GM19099 (cell line): ENCODE results near the gene SMIM44.

Experiments
- POLR2A ChIP-seq: IDR thresholded peaks from 3 replicates; pipeline ENCODE4 v1.6.1; 2011; ENCODE audit warnings: low read depth; ENCODE audit not compliant: insufficient read length; ENCODE audit errors: extremely low read depth

Gene SMIM44

GRCh38 chr19:3520166-3521103 lies 37.2 kb upstream of the SMIM44 start:
- no peak for TF ChIP-seq POLR2A

- no peak for TF ChIP-seq POLR2A
These were observed 35.9 kb upstream of the SMIM44 start for GRCh38 chr19:3519126-3519525.

GRCh38 chr19:3518659-3519058 lies 35.4 kb upstream of the SMIM44 start:
- TF ChIP-seq POLR2A = no peak

- no peak for TF ChIP-seq POLR2A
These were observed 35.0 kb upstream of the SMIM44 start for GRCh38 chr19:3518255-3518654.

GRCh38 chr19:3517638-3518037 lies 34.4 kb upstream of the SMIM44 start:
- no peak for TF ChIP-seq POLR2A

GRCh38 chr19:3516675-3517207 lies 33.5 kb upstream of the SMIM44 start:
- no peak for TF ChIP-seq POLR2A

GRCh38 chr19:3515891-3516422 lies 32.7 kb upstream of the SMIM44 start:
- TF ChIP-seq POLR2A = no peak

GRCh38 chr19:3514930-3515329 lies 31.7 kb upstream of the SMIM44 start:
- TF ChIP-seq POLR2A = no peak

GRCh38 chr19:3513229-3514140 lies 30.2 kb upstream of the SMIM44 start:
- TF ChIP-seq POLR2A = no peak

GRCh38 chr19:3512562-3513228 lies 29.5 kb upstream of the SMIM44 start:
- TF ChIP-seq POLR2A = no peak

- TF ChIP-seq POLR2A = no peak
These were observed 28.4 kb upstream of the SMIM44 start for GRCh38 chr19:3511506-3512251.

- no peak for TF ChIP-seq POLR2A
These were observed 27.5 kb upstream of the SMIM44 start for GRCh38 chr19:3510727-3511126.

GRCh38 chr19:3509566-3509989 lies 26.3 kb upstream of the SMIM44 start:
- no peak for TF ChIP-seq POLR2A
